ENCODE measurements around the gene TMEM164.
A peak's percentile ranks its signal among the peaks of the same experiment; 100 is the strongest.

TMEM164 gene

DNA sequence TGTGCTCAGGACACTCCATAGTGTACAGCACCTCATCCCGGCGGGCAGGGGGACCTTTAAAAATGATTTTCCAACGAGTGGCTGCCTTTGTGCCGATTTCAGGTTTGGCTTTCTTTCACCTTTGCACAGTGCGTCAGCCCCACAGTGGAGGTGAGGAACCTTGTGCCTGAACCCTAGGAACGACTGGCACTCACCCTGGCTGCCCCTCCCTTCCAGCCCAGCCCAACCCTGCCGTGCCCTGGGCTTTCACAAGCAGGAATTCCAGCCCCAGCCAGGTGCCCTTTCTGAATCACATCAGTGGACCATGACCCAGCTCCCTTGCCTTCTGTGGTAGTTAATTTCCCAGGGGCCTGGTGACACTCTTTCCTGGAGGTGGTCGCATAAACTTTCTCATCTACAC is 1.3 kb downstream of the TMEM164 start:
- DNase-seq = no peak

DNA sequence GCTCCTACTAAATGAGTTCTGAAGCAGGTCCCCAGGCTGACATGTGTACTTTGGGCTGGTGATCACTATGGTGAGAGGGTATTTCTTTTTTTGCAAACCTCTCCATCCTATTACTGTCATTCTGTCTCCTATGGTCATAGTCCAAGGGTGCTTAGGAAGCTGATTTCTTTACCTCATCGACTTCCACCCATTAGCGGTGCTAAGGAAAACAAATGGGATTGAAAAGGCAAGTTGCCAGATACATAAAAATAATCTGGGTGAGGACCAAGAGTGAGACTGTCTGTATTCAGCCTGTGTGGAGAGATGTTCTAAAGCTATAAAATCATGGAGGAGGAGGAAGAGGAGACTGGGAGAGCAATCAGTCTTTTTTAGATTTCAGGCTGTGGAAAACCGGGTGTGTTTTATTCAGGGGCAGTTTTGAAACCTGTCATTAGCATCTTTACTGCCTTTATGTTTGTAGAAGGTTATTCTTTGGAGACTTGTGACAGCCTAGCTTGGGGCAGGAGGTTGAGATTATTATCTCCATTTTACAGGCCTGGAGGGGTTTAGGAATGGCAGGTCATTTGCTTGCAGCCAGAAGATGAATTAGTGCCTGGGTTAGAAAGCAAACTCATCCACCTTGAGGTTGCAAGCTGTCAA is 1.9 kb downstream of the TMEM164 start:
- peak; percentile 32 for DNase-seq

DNA sequence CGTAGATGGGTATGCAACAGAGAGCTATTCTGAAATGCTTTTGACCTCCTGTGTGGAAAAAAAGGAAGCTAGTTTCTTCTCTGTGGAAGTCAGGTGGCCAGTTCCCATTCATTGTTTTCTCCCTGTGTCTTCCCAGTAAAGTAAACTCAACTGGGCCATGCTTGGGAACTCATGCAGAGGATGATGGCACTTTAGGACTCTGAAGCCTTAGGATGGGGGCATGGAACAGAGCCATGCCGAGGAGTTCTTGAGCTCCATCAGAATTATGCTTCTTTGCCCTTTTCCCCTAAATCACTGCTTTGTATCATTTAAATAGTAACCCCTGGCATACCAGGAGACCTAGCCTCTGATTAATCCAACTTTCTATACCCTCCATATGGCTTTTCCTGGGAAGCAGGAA is 3.2 kb downstream of the TMEM164 start:
- DNase-seq = no peak

DNA sequence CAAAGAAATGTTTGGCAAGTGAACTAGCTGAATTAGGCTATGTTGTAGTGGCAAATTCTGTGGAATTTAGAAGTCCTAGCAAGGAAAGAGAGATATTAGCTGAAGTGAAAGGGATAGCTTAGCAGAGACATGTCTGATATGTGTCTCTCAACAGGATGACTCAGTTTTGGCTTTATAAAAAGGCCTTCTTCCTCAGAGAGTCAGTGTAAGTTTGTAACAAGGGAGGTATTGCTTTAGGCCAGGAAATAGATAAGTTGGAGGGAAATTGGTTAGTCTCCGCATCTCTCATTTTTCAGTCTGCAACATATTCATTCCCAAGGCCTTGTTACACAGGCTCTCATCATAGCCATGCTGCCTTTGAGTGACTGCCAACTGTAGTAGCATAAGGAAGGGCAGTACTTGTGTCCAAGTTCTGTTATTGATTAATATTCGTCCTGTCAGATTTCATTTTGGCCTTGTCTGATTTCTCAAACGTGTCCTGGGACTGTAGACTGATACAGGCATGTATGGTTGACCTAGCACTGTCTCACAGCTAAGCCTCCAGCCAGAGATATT is 4.0 kb downstream of the TMEM164 start:
- no peak for DNase-seq

DNA sequence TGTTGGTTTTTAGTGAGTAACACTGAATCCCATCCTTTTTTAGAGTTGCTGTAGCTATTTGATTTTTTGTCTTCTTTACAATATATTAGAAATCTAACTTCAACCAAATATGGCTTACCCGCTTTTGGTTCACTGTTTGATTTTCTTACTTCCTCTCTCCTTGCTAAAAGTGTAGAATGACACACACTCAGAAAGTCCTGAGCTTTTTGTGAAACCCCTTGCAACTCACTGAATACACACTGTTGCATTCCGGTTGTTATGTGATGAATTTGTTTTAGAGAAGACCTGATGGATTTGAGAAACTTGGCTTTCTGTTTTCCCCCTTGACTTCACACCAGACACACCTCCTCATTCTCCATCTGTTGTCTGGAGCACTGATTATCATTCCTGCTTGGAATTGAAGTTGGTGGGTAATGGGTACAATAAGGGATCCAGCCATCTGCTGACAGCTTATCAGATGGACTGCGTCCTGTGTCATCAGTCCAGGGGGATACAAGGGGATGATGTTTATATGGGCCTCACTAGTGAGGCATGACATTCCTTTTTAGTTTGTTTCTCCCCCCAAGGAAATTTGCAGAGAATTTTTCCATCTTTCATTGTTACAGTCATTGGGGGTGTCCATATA is 5.2 kb downstream of the TMEM164 start:
- no peak for DNase-seq

DNA sequence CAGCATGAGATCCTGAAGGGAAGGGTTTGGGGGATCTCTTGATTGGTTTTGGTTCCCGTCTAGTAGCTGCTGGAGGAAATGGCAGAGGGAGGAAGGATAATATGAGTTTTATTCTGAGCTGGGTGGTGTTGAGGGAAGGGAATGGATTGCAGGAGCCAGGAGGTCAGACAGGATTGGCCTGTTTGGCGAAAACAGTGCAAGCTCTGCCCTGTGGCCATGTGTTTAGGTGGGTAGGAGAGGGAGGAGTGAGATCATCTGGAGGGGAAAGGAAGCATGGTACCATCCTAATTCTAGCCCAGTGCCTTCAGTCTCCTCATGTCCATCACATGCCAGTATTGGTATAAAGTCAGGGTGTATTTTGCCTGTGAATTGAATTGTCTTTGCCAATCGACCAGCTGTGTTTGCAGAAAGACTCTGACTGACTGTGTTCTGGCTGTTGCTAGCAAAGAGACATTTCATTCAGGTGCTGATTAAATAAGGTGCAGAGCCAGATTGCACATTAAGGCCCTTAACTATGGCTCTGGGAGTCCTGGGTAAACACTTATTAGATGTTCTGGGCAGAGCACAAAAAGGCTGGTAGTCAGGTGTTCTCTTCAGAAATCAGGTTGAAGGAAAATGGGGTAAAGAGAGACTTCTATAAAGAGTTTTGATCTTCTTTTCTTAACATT is 10.0 kb downstream of the TMEM164 start:
- peak; percentile 81 for DNase-seq

DNA sequence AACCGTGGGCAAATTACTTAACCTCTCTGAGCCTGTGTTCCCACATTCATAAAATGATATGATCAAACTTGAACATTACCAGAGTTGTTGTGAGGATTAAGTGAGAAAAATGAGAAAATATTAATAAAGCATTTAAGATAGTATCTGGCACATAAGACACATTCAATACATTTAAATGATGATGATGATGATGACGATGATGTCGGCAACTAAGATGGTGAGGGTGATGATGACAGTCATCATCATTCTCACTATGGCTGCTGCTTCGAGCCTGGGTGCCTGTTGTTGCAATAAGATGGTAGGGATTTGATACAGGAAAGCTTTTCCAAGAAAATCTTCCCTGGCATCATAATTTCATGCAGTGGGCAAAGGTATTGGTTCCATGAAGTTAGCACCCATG is 11.1 kb downstream of the TMEM164 start:
- DNase-seq = no peak

DNA sequence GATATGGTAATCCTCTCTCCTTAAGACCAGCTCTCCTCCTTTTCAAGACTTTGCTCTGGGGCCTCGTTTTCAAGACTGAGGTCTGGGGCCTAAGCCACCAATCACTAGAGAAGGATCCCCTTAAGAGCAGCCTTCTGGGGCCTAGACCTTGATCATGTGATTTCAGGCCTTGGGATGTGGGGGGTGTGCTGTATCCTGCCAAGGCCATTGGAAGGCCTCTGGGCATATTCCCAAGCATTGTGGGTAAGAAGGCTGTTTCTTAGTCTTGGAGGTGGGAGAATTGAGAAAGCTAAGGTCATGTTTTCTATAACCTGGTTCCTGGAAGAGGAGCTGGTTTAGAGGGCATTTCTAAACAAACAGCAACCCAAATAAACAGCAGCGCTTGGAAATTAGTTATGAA is 12.1 kb downstream of the TMEM164 start:
- no peak for DNase-seq

DNA sequence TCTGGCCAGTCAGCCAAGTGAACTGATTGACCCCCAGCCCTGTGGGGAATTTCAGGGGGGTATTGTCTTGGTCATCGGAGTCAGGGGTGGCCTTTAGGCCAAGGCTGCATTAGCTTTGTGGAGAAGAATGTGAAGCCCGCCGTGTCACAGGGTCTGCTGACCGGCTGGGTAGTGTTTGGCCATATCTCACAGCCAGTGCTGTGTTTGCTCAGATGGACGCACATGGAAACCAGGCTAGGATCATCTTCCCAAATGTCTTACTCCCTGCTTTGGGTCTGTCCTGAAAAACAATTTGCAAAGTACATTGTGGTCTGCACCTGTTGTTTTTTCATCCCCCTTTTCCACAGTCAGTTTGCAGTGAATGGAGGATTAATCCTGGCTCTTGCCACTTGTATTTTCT is 13.0 kb downstream of the TMEM164 start:
- no peak for DNase-seq

DNA sequence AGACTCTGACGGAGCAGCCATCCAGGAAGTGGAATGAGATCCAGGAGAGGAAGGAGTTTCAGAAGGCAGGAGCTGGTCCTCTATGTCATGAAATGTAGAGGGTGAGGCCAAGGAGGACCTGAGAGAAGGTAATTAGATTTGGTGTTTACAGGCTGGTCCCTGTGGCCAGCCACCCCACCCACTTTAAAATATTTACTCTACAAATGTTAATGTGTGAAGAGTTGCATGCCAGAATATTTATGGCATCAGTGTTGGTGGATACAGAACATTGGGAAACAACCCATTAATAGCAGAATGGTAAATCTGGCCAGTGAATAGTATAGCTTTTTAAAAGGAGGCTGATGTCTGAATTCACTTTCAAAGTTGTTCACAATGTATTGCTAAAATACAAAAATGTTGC is 17.6 kb downstream of the TMEM164 start:
- no peak for DNase-seq

DNA sequence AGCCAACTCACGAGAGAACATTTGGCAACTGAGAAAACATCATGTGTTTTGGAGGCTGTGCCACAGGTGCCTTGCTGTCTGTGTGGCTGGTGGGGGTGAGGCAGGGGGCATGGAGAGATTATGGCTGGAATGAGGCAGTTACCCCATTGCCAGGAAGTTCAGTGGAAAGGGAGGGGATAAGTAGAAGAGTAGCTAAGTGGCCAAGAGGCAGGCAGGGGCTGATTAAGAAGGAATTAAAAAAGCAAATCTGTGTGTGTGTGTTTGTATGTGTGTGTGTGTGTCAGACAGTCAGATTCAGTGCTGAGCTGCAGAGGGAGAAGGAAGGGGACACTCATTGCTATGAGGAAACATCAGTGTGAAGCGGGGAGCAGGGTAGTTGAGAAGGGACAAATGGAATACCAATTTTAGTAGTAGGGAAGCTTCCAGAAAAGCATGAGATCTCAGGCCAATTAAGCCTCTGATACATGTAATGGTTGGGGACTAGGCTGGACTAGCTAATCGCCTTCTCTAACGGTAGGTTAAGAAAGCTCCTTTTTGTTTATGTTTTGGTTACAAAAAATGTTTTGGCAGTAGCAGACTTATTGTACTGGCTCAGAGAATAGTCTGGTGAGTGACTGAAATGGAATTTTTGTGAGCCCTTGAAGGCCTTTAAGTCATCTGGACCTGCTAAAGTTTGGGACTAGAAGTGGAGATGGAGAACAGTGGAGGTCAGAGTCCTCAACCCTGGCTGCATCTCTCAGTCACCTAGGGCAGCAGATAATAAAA is 18.5 kb downstream of the TMEM164 start:
- DNase-seq = no peak

DNA sequence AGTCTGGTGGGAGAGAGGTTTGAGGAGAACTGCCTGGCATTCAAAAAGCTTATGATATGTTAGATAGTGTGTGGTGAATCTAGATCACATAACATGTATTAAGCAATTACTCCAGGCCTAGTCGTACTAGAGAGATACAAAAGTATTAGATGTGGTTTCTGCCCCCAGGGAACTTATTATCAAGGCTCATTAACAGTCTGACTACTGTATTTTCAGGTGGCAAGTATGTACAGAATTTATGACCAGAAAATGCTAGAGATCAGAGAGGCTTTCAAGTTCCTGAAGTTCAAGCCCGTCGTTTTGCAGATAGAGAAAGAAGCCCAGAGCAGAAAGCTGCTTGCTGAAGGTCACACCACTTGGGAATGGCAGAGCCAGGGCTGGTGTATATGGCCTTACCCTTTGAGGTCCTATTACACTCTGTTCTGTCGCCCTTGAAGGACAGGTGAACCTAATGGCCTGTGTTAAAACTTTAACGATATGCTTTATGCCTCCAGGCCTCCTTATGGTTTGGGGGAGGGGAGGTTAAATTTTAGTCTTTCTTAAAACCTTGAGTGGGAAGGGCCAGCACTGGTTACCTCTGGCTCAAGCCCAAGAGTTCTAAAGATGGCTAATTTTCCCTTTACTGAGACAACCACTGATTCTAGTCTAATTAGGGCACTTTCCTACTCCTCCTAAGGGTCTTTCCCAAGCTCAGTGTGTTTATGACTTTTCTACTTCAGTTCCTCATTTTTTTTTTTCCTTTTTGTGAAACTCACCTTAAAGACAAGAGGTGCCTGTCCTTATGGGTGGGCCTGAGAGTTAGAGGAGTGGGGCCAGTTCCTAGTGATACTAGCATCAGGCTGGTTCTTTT is 19.9 kb downstream of the TMEM164 start:
- DNase-seq = peak; percentile 89

DNA sequence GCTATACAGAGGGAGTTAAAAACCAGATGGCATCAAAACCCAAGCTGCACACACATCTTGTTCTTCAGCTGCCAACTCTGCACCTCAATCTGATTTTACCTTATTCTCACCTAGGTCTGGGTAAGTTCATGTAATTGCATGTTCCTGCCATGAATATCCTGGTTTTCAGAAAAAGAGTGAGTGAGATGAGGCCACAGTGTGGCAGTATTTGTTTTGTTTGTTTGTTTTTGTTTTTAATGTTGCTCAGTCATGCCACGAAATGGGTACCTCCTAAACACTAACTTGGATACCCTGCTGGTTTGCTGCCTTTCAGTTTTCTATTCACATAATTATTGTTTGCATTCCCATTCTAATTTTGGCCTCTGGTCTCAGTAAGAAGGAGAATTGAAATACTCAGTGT is 22.5 kb downstream of the TMEM164 start:
- no peak for DNase-seq

DNA sequence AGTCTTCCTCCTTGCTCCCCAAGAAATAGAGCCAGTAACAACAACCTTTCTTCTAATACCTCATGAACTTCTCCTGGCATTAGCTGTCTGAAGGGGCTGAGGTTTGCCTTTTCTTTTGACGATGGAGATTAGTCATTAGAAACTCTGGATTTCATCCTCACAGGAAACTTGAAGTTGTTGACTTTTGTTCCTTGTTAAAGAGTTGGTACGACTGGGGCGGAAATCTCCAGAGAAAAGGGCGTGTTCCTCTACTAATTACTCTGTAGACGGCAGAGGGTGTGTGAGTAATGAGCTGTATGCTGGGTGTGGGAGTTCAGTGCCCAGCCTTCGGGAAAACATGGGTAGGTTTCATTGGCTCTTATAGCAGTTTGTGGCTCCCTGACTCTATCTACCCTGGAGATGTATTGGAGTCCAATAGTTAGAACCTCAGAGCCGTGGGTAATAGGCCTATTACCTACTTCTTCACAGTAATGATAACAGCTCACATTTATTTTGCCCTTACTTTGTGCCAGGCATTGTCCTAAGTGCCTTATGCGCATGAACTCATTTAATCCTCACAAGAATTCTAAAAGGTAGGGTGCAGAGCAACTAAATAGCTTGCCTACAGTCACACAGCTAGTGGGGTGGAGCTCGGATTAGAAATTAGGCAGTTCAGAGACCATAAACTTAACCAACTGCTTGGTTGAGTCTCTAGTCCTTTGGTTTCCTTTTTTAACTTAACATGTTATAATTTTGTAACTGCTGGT is 23.4 kb downstream of the TMEM164 start:
- no peak for DNase-seq

DNA sequence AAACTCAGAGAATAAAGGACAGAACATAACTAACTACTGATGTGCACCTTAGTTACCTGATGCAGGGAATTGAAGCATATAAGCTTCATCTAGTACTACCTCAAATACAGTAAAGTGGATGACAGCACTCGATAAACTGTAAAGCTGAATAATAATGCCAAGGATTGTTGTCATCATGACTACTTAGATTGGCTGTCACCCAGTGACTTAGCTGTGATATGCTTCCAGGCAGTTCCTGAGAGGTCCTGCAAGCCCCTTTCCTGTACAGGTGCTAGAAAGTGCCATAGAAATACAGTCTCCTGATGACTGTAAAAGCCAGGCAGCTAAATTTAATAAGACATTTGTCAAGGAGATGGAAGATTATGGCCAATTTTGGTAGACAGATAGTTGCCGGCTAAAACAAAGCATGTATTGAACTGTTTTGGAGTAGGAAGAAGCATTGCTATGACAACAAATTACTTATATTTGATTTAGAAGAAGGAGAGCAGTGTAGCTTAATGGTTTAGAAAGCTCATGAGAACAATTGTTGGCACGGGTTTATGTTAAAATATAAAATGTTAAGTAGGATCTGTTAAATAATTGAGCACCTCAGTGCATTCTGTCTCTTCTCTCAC is 29.7 kb downstream of the TMEM164 start:
- DNase-seq = peak; percentile 48

DNA sequence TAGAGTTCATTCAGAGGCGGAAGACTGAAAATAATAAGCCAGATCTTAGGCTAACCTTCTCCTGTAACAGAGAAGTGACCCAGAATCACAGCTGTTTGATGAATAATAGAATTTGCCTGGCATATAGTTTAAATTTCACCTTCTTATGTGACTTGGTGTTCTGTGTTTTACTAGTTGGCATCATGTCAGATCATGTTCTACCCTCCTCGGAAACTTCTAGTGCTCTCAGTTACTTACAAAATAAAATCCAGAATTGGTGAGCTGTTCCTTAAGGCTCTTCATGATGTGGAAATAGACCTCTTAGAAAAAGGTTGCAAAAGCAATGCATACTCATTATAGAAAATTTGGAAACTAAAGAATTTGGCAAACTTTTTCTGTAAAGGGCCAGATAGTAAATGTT is 31.1 kb downstream of the TMEM164 start:
- no peak for DNase-seq

DNA sequence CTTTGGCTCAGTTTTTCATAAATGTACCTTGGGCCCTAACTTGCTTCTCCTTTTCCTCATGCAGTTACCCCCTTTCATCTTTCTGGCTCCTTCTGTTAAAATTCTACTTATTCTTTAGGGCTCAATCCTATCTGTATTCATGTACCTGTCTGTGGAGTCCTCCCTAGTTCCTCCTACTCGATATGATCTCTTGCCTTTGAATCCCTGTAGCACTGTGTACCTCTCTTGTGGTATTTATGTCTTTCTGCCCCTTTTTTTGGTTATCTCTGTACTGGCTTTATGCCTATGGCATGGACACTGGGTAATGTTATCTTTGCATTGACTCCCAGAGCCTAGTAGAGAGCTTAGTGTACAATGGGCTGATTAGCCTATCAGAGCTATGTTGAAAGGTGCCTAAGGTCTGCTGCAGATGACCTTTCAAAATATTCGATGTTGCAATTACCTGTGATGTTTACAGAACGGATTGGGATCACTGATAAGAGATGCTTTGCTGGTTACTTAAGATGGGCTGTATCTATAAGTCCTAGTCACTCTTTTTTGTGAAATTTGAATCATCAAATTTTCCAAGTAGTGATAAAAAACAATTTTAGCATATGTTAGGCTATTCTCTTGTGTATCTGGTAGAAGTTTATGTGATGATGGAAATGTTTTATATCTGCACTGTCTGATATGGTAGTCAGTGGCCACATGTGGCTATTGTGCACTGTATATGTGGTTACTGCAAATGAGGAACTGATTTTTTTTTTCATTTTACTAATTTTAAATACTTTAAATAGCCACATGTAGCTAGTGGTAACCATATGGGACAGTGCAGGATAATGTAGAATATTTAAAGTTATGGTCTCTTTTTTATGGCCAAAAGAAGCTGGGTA is 33.5 kb downstream of the TMEM164 start:
- no peak for DNase-seq

DNA sequence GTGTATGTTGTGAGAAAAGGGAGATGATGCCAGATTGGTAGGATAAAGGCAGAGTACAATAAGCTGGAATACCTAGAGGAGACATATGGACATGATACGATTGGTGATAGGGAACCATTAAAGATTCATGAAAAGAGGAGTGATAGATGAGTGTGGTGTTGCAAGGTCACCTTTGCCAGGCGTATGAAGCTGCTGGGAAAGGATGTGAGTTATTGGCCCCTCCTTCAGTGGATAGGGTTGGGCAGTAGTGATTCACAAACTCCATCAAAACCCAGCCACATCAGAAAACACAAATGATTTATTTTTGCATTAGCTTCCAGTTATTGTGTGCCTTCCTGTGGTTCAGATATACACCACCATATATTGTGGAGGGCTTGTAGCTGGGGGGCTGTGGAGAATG is 34.3 kb downstream of the TMEM164 start:
- no peak for DNase-seq

DNA sequence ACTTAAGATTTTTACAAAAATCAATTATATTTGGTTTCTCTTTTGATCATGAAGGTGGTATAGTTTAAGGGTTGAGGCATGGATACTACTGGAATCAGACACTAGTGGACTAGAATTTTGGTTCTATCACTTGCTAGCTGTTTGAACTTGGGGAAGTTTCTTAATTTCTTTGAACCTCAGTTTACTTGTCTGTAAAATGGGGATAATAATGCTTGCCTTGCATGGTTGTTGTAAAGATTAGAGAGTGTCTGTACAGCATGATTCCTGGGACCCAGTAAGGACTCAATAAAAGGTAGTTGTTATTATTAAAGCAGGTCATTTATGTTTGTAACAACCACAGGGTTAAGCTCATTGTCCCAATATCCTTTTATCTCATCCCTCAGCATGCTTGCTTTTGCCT is 36.0 kb downstream of the TMEM164 start:
- no peak for DNase-seq

DNA sequence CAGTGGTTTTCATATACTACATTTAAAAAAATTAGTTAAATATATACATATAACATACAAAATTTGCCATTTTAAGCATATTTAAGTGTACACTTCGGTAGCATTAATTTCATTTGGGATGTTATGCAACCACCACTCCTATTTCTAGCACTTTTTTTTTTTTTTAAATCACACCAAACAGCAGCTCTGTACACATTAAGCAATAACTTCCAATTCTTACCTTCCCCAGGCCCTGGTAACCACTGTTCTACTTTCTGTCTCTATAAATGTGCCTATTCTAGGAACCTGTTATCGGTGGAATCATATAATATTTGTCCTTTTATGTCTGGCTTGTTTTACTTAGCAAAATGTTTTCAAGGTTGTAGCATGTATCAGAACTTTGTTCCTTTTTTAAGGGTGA is 39.1 kb downstream of the TMEM164 start:
- DNase-seq = no peak
